GM21360 (cell line): Measurements from ENCODE around the gene ULK4.
A peak's percentile ranks its signal among the peaks of the same experiment; 100 is the strongest.
"Not testable (repeated sequence)": the region's sequence is repeated elsewhere in the genome, so short reads cannot be mapped to it uniquely, and the experiment has no call there.

Experiments used
- ATAC-seq: cut with Tn5 transposase; IDR thresholded peaks from one replicate; pipeline ENCODE4 v1.9.1; 2021; ENCODE audit warnings: mild to moderate bottlenecking, moderate library complexity; ENCODE audit not compliant: unreplicated experiment

ULK4 gene

GRCh38 chr3:41592753-41593510, 369.0 kb downstream of the ULK4 start:
- no peak for ATAC-seq

GRCh38 chr3:41583014-41583413, 378.9 kb downstream of the ULK4 start:
- no peak for ATAC-seq

- peak; percentile 92 for ATAC-seq
Observed at GRCh38 chr3:41581700-41582099, 380.2 kb downstream of the ULK4 start.

GRCh38 chr3:41580274-41580959, 381.5 kb downstream of the ULK4 start:
- no peak for ATAC-seq

- no peak for ATAC-seq
Observed at GRCh38 chr3:41579861-41580260, 382.0 kb downstream of the ULK4 start.

GRCh38 chr3:41578798-41579197, 383.1 kb downstream of the ULK4 start:
- no peak for ATAC-seq

- ATAC-seq = no peak
Observed at GRCh38 chr3:41575724-41576123, 386.2 kb downstream of the ULK4 start.

- no peak for ATAC-seq
Observed at GRCh38 chr3:41574900-41575299, 387.0 kb downstream of the ULK4 start.

GRCh38 chr3:41573591-41573990, 388.3 kb downstream of the ULK4 start:
- ATAC-seq = no peak

- no peak for ATAC-seq
Observed at GRCh38 chr3:41572092-41572491, 389.8 kb downstream of the ULK4 start.

- no peak for ATAC-seq
Observed at GRCh38 chr3:41569632-41570305, 392.1 kb downstream of the ULK4 start.

GRCh38 chr3:41565948-41566514, 395.9 kb downstream of the ULK4 start:
- ATAC-seq = no peak

- ATAC-seq = no peak
Observed at GRCh38 chr3:41565003-41565402, 396.9 kb downstream of the ULK4 start.

- not testable (repeated sequence) for ATAC-seq
Observed at GRCh38 chr3:41556245-41556644, 405.7 kb downstream of the ULK4 start.

GRCh38 chr3:41532976-41533375, 428.9 kb downstream of the ULK4 start:
- no peak for ATAC-seq

GRCh38 chr3:41526995-41527573, 434.8 kb downstream of the ULK4 start:
- ATAC-seq = no peak

GRCh38 chr3:41525303-41526064, 436.4 kb downstream of the ULK4 start:
- peak; percentile 44 for ATAC-seq

GRCh38 chr3:41523897-41524296, 438.0 kb downstream of the ULK4 start:
- peak; percentile 18 for ATAC-seq

GRCh38 chr3:41522612-41523011, 439.3 kb downstream of the ULK4 start:
- ATAC-seq = peak; percentile 63

- no peak for ATAC-seq
Observed at GRCh38 chr3:41521010-41521655, 440.8 kb downstream of the ULK4 start.
